Lower leg skin (tissue), 4 donors: ENCODE data around the gene ZYG11B. TPM values are rescaled to one million over a fixed set of nuclear protein-coding genes. Genes with fewer than 3 reads are reported as not detected.
"Not testable (repeated sequence)": the region's sequence is repeated elsewhere in the genome, so short reads cannot be mapped to it uniquely, and the experiment has no call there.

Source experiments
- DNase-seq, 2 donors: peaks; one replicate each; pipeline ENCODE4 v3.0.0-alpha.2; 2019; ENCODE audit warnings: low spot score in 2 of 2
- H3K4me3 ChIP-seq: fragments of 200-600 bp; sonication (generic); 2 replicates; pipeline ENCODE4 v1.5.1; 2017; ENCODE audit warnings: mild to moderate bottlenecking, low read depth; ENCODE audit not compliant: poor library complexity, severe bottlenecking
- POLR2A ChIP-seq, 2 donors: fragments of 450-650 bp; IDR thresholded peaks; one replicate each; pipeline ENCODE4 v1.6.1; 2016 to 2017; ENCODE audit warnings: antibody characterized with exemption in 2 of 2, mild to moderate bottlenecking in 1 of 2, moderate library complexity in 1 of 2
- WGBS, 2 donors: methylation state at CpG; one replicate each; pipeline ENCODE4 v1.1.5; 2018; 5-methylcytosine and 5-hydroxymethylcytosine counted together
- intact Hi-C: fragments of 100-400 bp; cut with DNase I; formaldehyde crosslinking; loops from one replicate; pipeline ENCODE4 v1.15.0; 2023; ENCODE audit warnings: low total_unique reads
- total RNA-seq, 4 donors: library from RNA; depleted of rRNA; stranded (reverse); fragments of >200 nt; gene quantifications; one replicate each; pipeline ENCODE4 v1.1.0, GENCODE V29; 2016
- TF ChIP-seq, protein P1 (sequence below), 3 donors: fragments of 450-650 bp; IDR thresholded peaks; one replicate each; pipeline ENCODE4 v1.5.1; 2016; ENCODE audit warnings: antibody characterized with exemption in 3 of 3, mild to moderate bottlenecking in 3 of 3, moderate library complexity in 2 of 3

ZYG11B gene
- total RNA-seq, 4 donors from 2014 or later = 24.1 to 29.9 (median 25.2) TPM

DNA sequence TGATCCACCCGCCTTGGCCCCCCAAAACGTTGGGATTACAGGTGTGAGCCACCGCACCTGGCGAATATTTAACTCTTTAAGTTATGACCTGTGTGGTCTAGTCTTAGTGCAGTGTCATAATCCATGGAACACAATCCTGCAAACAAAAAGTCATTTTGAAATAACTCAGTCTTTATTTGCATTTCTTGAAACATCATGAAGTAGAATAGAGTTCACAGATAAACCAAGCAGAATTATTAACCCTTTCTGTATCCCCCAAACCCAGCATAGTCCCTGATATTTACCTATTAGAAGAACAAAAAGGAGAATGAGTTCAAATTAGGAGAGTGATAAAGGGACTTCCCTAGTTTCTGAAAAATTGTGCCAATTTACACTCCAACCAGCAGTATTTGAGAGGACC is 19.9 kb downstream of the ZYG11B start:
- intact Hi-C loops = no loop called here
- H3K4me3 ChIP-seq = no peak overlapping the region
- WGBS, 2 donors = 87 to 90% methylated on average over 4 of the region's 4 CpGs
- no peak for TF ChIP-seq POLR2A (IDR thresholded peaks at IDR 0.05)
- TF ChIP-seq, protein P1, sequence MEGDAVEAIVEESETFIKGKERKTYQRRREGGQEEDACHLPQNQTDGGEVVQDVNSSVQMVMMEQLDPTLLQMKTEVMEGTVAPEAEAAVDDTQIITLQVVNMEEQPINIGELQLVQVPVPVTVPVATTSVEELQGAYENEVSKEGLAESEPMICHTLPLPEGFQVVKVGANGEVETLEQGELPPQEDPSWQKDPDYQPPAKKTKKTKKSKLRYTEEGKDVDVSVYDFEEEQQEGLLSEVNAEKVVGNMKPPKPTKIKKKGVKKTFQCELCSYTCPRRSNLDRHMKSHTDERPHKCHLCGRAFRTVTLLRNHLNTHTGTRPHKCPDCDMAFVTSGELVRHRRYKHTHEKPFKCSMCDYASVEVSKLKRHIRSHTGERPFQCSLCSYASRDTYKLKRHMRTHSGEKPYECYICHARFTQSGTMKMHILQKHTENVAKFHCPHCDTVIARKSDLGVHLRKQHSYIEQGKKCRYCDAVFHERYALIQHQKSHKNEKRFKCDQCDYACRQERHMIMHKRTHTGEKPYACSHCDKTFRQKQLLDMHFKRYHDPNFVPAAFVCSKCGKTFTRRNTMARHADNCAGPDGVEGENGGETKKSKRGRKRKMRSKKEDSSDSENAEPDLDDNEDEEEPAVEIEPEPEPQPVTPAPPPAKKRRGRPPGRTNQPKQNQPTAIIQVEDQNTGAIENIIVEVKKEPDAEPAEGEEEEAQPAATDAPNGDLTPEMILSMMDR (IDR thresholded peaks at IDR 0.05) = no peak
- DNase-seq = no peak

DNA sequence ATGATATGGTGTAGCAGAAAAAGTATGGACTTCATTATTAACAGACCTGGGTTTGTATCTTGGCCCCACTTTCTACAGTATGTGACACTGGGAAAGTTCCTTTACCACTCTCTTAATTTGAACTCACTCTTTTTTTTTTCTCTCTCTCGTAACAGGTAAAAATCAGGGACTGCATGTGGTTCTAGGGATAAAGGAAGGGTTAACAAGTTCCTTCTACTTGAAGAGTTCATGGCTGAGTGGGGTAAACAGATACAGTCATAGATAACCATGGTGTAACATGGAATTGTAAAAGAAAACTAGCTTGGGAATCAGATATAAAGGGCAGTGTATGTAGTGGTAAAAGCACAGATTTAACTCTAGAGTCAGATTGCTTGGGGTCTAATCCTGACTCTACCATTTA is 21.2 kb downstream of the ZYG11B start:
- no peak overlapping the region for H3K4me3 ChIP-seq
- intact Hi-C loops = no loop called here
- no peak for TF ChIP-seq POLR2A (IDR thresholded peaks at IDR 0.05)
- TF ChIP-seq, protein P1 (IDR thresholded peaks at IDR 0.05) = no peak
- 86 to 91% methylated on average over 1 of the region's 1 CpG for WGBS, 2 donors
- DNase-seq = no peak

DNA sequence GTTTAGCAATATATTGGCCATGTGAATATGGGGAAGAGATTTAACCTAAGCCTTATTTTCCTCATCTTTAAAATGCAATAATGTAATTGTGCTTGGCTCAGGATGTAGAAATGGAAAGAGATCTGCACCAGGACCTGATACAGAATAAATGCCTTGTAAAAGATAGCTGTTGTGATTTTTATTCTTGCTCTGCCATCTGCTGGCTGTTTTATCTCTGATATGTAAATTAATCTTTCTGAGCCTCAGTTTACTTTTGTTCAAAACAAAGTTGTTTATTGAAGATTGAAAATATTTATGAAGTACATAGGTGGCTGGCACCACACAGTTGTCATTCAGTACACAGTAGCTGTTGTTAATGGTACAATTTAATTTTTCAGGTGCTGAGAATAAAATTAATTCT is 21.9 kb downstream of the ZYG11B start:
- no peak for TF ChIP-seq POLR2A (IDR thresholded peaks at IDR 0.05)
- TF ChIP-seq, protein P1 (IDR thresholded peaks at IDR 0.05) = no peak
- H3K4me3 ChIP-seq = no peak overlapping the region
- intact Hi-C loops = no loop called here
- no peak for DNase-seq

DNA sequence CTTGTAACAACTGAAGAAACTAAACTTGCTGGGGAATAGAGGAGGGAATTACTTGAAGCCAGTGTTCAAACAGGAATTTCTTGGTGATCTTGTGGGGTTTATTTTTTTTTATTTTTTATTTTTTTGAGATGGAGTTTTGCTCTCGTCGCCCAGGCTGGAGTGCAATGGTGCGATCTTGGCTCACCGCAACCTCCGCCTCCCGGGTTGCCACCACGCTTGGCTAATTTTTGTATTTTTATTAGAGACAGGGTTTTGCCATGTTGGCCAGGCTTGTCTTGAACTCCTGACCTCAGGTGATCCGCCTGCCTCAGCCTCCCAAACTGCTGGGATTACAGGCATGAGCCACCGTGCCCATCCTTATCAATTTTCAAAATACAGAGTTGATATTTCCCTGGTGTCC is 23.2 kb downstream of the ZYG11B start:
- DNase-seq, intact Hi-C loops, H3K4me3 ChIP-seq: not testable (repeated sequence)
- WGBS, 2 donors = 94 to 95% methylated on average over 9 of the region's 9 CpGs

DNA sequence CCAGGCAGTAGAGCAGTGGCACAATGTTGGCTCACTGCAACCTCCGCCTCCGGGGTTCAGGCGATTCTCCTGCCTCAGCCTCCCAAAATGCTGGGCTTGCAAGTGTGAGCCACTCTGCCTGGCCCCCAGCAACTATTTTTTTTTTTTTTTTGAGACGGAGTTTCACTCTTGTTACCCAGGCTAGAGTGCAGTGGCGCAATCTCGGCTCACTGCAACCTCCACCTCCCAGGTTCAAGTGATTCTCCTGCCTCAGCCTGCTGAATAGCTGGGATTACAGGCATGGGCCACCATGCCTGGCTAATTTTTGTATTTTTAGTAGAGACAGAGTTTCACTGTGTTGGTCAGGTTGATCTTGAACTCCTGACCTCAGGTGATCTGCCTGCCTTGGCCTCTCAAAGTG is 23.9 kb downstream of the ZYG11B start:
- DNase-seq, H3K4me3 ChIP-seq, intact Hi-C loops: not testable (repeated sequence)
- WGBS, 2 donors = 88% methylated on average over 6 of the region's 6 CpGs

DNA sequence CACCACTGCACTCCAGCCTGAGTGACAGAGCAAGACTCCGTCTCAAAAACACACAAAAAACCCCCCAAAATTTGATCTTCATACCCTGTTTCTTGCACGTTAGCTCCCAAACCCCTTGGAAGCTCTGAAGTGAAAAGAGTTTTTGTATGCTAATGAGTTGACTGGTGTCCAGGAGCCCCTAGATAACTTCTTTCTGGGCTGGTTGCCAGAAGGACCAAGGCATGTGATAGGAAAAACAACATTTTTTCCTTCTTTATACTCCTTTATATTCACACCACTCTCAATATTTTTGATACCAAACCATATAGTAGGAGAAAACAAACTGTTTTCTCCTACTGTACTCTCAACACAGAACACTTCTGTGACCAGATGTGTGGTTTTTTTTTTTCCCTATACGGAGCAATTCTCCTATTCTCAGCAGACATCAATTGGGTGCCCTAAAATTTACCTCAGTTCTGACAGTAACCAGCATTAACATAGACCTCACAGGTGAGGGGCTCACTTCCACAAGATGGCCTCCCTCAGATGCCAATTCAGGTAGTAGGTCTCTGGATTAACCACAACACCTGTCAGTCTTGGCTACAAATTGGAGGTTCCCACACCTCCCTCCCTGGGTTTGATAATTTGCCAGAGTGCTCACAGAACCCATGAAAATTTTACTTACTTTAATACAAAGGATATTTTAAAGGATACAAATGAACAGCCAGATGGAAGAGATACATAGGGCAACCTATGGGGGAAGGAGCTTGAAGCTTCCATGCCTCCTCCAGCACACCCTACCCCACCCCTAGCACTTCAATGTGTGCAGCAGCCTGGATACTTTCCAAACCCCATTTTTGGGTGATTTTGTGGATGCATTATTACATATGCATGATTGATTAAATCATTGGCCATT is 25.6 kb downstream of the ZYG11B start:
- intact Hi-C loops = no loop called here
- DNase-seq = no peak
- no peak for TF ChIP-seq POLR2A (IDR thresholded peaks at IDR 0.05)
- TF ChIP-seq, protein P1 (IDR thresholded peaks at IDR 0.05) = no peak
- WGBS, 2 donors = 43 to 51% methylated on average over 3 of the region's 3 CpGs
- no peak overlapping the region for H3K4me3 ChIP-seq

DNA sequence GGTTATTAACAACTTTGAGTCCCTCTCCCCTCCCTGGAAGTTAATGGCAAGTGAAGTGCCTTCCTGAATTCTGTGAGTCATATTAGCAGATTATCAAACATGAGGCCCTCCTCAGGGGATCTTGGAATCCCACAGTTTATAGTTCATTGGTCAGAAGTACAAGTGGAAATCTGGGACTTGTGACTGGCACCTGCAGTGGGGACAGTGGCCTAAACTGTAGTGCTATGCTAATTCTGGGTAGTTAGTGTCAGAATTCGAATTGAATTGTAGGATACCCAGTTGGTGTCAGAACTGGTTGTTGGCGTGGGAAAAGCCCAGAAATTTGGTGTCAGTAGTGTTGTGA is 26.2 kb downstream of the ZYG11B start:
- WGBS, 2 donors = 90 to 94% methylated on average over 2 of the region's 2 CpGs
- intact Hi-C loops = no loop called here

More for the DNA sequence above, 26.2 kb downstream of the ZYG11B start:
- TF ChIP-seq, protein P1 (IDR thresholded peaks at IDR 0.05) = no peak
- no peak for TF ChIP-seq POLR2A (IDR thresholded peaks at IDR 0.05)
- H3K4me3 ChIP-seq = no peak overlapping the region
- DNase-seq = no peak
